ENCODE measurements around the gene RPA3.

Gene RPA3

DNA sequence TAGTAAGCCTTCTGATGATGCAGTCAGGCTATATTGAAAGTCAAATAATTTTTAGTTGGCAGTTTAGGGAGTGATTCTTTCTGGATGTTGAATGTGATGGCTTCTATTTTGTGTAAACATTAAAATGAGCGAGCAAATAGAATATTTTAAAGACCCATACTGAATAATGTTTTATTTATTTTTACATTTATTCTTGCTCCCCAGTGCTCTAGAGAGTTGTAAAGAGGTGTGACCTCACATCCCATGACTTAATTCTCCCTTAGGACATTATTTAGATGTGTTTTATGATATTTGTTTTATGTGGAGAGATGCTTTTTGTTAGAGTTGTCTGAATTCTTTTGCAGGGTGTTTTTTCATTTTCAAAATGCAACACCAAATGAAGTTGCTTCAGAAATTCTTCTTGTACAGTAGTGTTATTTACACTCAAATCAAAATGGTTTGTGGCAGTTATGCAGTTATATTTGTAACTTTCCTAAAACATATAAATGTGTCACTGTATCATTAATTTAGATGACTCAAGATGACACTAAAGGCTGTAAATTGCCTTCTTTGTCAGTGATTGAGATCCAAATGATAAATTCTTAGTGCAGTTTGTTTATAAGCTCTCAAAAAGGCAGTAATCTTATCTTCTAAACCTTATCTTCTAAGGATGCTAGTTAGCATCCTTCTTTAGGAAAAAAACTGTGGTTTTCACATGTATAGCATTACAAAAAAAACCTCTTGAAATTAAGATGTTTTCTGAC lies 65.4 kb downstream of the RPA3 start:
- no peak for DNase-seq (ENCODE audit: low read depth)

DNA sequence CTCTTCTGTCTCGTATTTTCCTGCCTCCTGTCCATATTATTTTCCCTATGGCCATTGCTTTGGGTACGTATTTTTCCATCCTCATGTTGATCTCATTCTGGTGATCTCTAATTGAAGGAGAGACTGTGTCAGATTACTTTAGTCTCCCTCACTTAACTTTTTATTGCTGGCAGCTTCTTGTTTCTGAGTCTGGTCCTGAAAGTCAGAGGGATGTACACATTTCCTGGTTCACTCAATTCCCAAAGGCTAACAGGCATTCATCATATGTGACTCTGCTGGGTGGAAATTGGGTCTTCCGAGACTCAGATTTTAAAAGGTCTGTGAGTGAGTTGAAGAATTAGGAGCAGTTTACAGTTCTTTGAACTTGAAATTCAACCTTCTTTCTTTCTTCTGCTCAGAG lies 66.9 kb downstream of the RPA3 start:
- no peak for DNase-seq (ENCODE audit: low read depth)

DNA sequence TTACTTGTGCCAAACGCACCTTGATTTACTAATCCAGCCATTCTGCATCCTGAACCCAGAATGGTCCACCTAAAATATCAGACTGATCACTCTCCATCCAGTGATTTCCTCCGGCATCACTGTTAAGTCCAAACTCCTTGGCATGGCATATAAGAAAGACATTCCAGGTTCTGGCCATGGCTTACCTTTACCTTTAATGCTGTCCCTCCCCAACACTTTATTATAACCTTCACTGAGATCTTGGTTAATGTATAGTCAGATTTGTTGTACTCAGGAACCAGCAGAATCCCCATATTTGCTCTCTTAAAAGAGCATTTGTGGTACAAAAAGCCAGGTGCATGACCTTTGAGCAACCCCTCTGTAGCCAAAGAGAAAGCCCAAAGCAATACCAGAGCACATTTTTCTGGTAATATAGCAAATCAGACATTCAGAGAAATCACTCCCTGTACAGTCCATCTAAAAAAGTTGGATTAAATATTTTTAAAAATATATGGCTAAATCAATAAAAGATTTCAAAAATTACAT lies 67.7 kb downstream of the RPA3 start:
- no peak for DNase-seq (ENCODE audit: low read depth)

DNA sequence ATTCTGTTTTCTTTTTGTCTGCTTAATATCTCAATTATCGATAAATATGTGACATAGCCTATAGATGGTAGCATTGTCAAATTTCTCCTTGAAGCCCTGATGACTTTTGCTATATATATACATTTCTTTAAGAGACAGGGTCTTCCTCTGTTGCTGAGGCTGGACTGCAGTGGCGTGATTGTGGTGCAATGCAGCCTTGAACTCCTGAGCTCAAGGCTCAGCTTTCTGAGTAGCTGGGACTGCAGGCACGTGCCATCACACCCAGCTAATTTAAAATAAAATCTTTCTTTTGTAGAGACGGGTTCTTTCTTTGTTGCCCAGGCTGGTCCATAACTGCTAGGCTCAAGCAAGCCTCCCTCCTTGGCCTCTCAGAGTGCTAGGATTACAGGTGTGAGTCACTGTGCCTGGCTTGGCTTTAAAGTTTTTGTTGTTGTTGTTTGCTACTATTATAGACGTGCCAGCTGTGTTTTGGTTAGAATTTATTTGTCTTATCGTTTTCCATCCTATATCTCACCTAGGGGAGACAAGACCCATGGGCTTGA lies 70.8 kb downstream of the RPA3 start:
- no peak for DNase-seq (ENCODE audit: low read depth)

DNA sequence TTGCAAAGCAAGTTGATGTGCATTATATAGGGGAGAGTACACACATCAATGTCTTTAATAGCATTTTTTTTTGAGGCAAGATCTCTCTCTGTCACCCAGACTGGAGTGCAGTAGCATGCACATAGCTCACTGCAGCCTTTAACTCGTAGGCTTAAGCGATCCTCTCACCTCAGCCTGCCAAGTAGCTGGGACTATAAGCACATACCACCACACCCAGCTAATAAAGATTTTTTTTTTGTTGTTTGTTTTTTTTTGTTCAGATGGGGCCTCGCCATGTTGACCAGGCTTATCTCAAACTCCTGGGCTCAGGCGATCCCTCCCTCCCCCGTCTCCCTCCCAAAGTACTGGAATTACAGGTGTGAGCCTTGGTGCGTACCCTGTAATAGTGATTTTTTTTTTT lies 76.3 kb downstream of the RPA3 start:
- DNase-seq (ENCODE audit: low read depth) = no peak

DNA sequence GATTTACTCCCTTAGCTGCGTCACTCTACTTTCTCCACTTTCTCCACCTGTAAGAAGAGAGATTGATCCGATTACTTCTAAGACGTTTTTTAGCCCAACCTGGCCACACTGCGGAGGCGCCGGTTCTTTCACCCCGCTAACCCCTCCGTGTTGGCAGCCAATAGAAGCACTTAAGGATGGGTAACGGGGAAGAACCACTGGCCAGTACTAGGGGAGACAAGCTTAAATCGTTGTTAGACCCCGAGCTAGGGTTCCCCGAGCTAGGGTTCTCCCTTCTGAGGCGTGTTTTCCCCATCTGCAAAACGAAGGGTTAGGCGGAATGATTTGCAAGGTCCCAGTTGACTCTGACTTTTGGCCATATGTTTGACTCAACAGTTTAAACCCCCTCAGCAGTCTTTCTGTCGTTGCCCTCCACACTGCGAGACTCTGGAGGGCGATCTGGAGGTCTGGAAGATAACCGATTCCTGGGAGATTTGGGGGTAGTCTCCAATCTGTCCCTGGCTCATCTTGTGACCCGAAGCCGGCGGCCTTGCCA lies 77.2 kb downstream of the RPA3 start:
- DNase-seq (ENCODE audit: low read depth) = no peak

DNA sequence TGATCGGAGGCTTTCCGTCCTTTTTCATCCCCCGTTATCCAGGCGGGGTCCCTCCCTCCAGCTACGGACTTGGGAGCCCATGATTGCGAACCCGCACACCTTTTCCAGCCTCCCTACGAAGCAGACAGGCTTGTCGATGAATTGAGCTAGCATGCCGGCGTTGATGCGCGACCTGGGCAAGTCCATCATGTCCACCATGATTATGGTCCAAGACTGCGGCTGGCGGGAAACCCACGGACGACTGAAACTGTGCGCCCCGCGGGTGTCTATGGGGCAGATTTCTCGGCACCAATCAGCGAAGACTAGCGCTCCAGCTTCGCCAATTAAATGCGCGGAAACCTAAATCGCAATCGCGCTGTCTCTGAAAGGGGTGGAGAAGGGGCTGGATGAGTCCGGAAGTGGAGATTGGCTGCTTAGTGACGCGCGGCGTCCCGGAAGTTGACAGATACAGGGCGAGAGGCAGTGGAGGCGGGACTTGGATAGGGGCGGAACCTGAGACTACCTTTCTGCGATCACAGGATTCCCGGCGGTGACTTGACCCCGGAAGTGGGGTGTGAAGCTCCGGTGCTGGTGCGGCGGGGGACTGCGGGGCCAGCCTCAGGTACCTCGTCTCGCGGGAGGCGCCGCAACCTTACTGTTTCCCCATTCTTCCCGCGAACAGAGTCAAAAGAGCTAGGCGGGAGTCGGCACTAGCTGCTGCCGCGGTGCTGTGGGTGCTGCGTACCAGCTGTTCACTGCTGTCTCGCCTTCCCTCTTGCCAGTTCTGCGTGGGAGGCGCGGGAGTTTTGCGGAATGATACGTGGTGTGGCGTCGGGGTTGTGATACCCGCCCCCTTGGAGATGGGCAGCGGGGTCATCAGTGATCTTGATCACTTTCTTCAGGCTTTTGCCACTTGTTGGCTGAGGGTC lies 77.9 kb downstream of the RPA3 start, which contains the start of gene UMAD1:
TSS of gene UMAD1 (plus strand) at position 532 of the 908 bp plus-strand sequence. CDS start 32,620 bp downstream, outside the sequence.
- DNase-seq (ENCODE audit: low read depth) = peak; percentile 87

DNA sequence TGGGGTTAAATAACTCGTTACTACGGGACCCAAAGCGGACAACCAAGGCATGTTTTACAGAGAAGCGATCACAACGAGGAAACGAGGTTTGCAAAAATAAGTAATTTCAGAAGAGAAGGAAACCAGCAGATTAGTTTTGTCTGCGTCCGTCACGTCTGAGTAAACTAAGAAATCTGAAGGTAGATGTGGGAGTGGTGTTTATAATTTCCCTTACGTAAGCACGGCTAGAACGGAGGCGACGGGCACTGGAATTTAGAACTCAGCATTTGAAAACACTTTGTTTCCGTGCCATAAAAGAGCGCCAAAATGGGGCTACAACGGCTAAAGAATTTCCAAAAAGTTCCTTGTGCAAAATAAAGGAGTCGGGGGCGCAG lies 78.6 kb downstream of the RPA3 start:
- no peak for DNase-seq (ENCODE audit: low read depth)

DNA sequence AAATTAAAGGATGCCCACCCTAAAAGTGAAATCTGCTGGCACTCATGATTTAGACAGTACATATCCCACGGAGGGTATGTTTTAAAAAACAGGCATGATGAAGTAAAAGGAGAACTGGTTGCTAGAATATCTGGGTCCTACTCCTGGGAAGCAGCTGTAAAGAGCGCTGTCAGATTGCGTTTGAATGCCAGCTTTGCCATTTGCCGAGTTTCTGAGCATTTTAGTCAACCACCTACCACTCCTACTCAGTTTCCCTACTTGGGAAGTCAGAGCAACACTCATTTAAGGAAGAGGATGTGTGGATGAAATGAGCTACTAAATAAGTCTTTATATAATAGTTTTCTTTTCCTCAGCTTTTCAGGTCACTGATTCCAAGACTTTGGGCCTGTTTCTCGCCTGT lies 79.0 kb downstream of the RPA3 start:
- DNase-seq (ENCODE audit: low read depth) = no peak

DNA sequence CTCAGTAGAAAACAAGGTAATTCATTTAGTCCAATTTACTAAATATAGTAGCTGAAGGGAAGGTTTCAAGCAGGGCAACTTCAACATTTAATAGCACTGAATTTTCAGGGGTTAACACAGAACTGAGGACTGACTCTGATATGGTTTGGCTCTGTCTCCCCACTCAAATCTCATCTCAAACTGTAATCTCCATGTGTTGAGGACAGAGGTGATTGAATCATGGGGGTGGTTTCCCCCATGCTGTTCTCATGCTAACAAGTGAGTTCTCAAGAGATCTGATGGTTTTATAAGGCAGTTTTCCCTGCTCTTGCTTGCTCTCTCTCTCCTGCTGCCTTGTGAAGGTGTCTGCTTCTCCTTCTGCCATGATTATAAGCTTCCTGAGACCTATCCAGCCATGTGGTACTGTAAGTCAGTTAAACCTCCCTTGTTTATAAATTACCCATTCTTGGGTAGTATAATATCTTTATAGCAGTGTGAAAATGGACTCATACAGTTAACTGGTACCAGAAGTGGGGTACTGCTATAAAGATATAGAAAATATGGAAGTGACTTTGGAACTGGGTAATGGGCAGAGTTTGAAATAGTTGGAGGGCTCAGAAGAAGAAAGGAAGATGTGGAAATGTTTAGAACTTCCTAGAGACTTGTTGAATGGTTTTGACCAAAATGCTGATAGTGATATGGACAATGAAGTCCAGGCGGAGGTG lies 87.6 kb downstream of the RPA3 start:
- DNase-seq (ENCODE audit: low read depth) = no peak

DNA sequence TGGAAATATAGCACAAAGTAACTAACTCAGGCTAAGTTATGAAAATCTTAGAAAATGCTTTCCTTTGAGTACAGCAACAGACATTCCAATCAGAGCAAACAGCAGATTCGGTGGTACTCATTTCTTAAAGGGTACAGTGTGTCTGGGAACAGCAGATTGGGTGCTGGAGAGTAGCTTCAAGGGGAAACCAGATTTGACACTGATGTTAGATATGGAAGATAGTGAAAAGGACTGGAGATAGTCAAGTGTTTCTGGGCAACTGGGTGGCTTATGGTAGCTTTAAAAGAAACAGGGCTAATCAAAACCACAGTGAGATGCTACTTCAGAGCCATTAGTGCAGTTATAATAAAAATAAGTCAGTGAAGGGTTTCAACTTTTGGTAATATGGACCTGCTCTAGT lies 89.9 kb downstream of the RPA3 start:
- DNase-seq (ENCODE audit: low read depth) = no peak

DNA sequence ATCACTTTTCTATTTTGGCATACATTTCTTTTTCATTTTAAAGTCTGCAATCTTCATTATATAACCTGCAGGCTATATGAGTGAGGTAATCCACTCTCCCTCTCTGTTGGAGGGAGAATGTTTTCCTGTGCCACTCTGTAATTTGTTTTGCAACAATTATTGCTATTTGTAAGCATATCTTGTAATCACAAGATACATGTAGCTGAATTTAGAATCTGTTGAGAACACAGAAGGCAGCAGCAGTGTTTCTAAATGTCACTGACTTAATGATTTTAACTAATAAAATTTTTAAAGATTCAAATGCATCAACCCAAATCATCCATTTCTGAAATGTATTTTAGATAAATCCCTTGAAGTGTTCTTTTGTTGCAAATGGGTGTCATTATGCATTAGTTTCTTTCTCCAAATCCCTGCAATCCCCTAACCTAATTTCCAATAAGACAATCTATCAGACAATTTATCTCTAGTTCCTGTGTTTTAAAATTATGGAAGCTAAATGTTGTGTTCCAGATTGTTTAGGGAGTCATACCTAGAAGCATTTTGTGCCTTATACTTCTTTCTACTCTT lies 97.7 kb downstream of the RPA3 start:
- DNase-seq (ENCODE audit: low read depth) = no peak

DNA sequence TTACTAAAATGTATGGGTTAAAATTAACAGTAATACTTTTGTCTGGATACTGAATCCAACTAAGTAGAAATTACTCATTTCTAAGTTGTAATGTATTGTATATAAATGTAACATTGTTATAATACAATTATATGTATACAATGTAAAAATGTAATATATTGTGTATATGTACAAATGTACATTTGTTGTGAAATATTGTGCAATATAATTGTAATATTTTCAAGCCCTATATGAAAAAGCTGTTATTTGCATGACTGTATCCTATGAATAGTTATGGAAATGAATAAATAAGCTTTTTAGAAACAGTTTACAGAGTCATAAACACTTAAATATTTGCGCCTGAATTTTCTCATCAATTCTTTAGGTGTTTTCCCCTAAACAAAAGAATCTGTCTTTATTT lies 98.2 kb downstream of the RPA3 start:
- DNase-seq (ENCODE audit: low read depth) = no peak

DNA sequence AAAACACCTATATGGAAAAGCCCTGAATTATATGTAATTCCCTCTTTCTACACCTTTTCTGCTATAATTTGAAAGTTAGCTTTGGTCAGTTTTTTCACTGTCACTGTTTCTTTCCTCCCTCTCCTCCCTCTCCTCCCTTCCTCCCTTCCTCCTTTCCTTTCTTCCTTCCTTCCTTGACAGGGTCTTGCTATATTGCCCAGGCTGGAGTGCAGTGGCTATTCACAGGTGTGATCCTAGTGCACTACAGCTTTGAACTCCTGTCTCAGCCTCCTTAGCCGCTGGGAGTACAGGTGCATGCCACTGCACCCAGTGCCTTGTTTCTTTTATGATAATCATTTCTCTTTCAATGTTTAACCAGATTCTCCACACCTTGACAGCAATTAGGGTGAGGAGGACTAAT lies 100.0 kb downstream of the RPA3 start:
- no peak for DNase-seq (ENCODE audit: low read depth)

DNA sequence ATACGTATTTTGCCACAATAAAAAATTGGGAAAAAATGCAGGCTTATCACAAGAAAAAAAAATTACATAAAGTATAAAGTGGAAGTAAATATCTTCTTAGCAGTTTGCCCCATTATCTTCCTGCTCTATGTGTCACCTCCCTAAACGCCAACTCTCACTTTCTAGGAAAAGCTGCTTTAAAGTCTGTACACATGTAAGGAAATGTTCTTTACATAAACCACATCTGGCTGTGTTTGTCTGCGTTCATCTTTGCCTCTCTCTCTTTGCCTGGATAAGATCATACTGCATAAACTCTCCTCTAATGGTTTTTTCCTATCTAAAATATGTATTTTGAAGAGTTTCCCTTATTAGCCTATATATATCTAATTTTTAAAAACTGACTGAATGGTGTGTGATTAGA lies 100.9 kb downstream of the RPA3 start:
- DNase-seq (ENCODE audit: low read depth) = no peak

DNA sequence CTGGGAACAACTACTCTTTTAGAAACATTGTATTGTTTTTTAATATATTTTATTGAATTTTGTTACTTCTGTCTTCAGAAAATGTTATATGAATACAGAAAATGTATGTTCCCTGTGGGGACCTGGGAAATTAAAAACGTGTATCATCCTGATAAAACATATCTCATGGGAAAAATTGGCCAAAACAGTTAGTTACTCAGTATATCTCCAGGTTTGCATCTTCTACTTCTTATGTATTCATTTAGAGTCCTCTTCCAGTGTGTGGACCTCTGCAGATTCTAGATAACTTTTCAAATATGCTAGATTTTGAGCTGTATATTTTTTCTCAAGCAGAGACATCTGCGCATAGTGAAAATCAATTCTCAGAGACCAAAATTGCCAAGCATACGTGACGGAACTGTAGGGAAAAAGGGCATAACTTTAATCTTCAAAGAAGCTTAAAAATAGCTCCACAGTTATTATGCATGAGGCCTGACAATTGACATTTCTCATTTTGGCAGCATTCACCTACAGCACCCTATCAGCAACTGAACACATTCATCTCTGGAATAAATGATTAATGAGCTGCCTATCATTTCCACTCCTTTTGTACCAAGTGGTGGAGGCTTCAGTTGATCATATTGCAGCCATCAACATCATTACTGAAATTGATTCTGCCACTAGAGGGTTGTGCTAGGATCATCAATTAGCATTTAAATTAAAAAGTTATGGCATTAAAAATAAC lies 104.2 kb downstream of the RPA3 start:
- DNase-seq (ENCODE audit: low read depth) = no peak

DNA sequence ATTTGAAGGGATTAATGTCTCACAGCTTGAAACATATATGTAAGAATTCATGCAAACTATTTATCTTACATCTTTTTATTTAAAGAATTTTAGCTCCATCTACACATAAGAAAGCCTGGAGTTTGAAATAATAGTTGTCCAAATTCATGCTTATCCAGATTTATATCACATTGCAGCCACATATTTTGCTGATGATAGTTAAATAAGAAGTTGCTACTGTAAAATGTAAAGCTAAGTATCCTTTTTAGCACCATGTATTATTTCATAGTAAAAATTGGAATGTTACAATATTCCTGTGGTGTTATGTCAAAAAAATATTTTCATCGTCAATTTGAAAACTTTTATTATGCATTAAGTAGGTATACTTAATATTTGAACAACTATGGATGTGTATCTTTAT lies 105.2 kb downstream of the RPA3 start:
- no peak for DNase-seq (ENCODE audit: low read depth)

DNA sequence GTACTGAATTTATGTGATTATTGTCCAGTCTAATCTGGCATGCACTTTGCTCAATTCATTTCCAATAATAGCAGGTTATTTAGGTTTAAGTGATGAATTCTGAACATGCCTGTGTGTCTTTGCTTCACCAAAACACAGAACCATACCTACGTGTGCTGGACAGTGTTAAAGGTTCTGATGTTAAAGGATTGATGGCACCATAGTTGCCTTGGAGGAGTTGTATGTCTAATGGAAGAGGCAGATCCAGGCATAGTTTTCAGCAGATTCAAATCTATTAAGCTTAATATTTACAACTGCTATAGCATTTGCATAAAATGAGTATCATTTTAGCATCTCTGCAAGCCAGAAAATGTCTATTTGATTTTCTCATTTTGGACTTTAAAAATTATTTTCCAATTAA lies 105.9 kb downstream of the RPA3 start:
- no peak for DNase-seq (ENCODE audit: low read depth)

DNA sequence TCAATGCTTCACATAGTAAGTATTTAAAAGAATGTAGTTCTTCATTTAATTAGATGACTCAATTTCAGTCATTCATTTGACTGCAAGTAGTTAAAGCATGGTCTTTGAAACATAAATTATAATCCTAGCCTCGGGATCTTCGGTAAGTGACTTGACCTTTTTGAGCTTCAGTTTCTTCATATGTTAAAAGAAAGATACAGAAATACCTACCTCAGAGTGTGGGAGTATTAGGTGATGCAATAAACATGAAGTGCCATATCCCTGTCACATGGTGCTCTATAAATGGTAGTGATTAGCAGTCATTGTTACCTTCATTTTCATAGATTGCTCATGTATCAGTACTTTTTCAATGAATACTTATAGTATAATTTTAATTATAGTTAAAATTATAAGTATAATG lies 109.1 kb downstream of the RPA3 start:
- no peak for DNase-seq (ENCODE audit: low read depth)

DNA sequence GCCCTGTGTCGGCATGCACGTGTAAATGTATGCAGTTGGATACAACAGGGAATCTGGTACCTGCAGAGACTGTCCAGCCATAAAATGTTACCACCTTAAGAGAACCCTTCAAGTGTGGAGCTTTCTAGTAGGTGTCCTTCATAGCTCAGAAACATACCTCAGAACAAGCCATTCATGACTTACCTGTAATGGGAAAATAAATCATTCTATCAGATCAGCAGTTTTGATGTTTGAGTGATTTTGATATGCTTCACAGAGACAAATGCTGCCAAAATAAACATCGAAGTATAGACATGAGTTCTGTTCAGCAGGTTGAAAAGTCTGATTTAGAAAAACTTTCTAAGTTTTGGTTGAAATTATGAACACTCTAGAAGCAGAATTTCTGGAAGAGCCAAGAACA lies 111.4 kb downstream of the RPA3 start:
- DNase-seq (ENCODE audit: low read depth) = no peak

DNA sequence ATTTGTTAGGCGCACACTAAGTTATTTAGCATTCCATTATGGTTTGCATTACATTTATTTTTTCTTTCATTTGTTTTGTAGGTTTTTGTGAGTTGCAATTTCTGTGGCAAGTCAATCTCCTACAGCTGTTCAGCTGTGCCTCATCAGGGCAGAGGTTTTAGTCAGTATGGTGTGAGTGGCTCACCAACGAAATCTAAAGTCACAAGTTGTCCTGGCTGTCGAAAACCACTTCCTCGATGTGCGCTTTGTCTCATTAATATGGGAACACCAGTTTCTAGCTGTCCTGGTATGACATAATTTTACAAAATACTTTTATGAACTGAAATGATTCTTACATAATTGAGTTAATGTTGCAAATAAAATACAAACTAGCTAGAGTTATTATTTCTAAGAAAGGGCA lies 122.2 kb downstream of the RPA3 start:
- no peak for DNase-seq (ENCODE audit: low read depth)

Data from CMK (cell line).